Measurements from ENCODE around the gene PNISR. TPM values are rescaled to one million over a fixed set of nuclear protein-coding genes. Genes with fewer than 3 reads are reported as not detected.

Gene PNISR
- polyA plus RNA-seq, 5 donors: 212 to 440 (median 386) TPM

DNA sequence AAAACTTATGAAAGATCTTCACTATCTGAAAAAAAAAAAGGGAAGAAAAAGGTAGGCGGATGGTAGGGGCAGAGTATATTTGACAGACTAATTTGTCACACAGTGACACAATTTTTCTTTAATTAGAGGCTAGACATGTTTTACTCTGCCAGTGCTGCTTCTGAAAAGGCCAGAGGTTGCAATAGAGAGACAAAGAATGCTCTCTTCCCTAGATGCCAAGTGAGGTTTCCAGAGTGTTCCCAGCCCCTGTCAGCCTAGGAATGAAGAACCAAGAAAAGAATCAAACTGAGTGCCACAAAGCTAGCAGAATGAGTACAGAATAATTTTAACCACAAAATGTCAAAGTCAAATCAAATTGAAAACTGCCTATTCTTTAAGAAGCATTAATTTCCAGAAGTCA lies 13.0 kb downstream of the PNISR start:
- no peak for DNase-seq

DNA sequence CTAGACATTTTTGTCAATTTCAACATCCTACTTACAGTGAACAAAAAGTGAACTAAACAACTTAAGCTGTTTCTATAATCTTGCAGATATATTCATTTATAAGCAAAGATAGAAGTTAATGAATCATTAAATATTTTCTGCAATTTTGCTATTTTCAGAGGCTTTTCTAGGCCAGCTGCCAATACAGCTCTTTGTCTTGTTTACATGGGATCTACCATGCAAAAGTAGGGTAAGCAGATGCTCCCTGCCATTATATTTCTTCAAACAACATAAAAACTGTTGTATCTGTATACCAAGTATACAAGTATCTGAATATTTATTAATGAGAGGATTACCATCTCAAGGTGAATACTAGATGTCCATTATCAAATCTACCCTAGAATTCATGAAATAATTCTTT lies 15.4 kb downstream of the PNISR start:
- no peak for DNase-seq

DNA sequence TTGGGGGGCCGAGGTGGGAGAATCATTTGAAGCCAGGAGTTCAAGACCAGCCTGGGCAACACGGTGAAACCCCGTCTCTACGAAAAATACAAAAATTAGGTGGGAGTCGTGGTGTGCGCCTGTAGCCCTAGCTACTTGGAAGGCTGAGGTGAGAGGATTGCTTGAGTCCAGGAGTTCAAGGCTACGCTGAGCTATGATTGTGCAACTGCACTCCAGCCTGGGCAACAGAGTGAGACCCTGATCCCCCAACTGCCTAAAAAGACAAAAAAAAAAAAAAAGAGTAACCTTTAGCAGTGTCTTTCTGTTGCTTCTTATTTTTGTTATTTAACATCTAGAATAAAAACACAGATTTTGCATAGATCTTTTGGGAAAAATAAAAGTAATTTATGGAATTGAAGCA lies 18.0 kb downstream of the PNISR start:
- no peak for DNase-seq

DNA sequence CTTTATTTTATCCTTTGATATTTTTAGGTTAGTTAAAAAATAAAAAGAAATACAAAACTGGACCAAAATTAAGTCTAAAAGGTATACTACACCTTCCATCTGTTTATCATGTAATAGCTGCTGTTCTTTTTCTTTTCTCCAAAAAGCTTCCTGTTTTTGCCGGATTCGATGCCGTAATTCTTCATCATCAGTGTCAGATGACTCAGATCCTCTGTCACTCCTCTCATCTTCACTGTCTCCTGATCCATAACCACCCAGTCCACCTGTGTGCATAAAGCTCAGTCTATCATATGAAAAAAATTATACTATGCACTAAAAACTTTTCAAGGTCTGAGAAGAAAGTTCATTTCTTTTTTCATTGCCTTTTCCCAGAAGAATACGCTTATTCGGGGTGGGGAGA lies 22.7 kb downstream of the PNISR start:
- DNase-seq: no peak

DNA sequence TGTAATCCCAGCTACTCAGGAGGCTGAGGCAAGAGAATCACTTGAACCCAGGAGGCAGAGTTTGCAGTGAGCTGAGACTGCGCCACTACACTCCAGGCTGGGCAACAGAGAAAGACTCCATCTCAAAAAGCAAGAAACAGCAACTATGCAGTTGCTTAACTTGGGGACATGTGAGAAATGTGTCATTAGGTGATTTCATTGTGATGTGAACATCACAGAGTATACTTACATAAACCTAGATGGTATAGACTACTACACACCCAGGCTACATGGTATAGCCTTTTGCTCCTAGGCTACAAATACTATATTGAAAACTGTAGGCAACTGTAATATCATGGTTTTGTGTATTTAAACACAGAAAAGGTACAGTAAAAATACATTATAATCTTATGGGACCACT lies 27.8 kb downstream of the PNISR start:
- DNase-seq: no peak

DNA sequence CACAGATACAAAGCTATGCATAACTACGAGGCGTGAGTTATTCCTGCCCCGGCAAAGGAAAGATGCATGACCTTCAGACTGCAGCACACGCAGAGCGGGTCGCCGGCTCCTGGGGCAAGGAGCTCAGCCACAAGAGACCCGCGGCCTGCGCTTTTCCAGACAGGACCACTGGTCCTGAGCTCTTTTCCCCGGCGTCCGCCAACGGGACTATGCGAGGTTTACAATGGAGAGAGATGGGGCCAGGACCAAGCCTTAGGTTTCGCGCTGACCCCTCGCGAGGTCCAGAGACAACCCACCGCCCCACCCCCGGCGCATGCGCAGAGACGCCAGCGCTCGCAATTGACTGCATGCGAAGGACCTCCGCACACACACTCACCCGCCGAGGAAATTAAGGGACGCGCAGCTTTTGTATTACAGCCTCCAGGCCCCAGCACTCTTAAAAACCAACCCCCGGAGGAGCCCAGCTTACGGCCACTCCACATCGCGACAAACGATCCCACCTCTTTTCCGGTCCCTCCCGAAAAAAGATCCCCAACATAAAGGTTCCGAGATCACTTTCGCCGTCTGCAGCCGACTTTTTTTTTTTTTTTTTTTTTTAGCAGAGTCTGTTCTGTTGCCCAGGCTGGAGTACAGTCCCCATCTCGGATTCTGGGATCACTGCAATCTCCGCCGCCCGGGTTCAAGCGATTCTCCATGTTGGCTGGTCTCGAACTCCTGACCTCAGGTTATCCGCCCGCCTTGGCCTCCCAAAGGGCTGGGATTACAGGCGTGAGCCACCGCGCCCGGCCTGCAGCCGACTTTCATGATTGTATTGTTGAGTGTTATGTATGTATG lies 31.2 kb downstream of the PNISR start, which contains the start of gene COQ3:
COQ3 (minus strand) TSS at position 498 of the 834 bp plus-strand sequence; CDS start at position 482, 16 bp downstream.
- peak; percentile 83 to 87 for DNase-seq

DNA sequence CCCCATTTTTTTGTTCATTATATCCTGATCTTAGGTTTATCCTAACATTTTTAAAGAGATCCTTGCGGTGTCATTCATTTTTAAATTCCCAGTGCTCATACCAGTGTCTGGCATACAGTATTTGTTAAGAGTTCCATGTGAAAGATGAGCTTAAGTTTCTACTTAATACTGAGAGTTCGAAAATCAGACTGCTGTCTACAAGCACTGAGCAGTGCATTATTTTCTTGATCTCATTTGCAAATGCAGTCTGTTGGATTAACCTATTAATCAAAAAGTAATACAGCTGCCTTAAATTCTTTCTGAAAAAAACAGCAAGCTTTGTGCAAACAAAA lies 31.8 kb downstream of the PNISR start:
- DNase-seq: no peak

DNA sequence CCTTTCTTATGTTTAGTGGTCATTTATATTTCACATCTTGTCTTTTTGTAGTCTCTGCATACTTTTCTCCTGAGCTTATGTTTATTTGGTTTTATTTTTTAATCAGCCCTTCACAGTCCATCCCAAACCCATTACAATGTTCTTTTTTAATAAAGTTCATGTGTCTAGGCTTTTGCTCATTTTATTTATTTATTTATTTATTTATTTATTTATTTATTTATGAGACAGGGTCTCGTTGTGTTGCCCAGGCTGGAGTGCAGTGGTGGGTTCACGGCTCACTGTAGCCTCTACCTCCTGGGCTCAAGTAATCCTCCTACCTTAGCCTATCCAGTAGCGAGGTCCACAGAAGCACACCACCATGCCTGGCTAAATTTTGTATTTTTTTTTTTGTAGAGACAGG lies 34.2 kb downstream of the PNISR start:
- no peak for DNase-seq

DNA sequence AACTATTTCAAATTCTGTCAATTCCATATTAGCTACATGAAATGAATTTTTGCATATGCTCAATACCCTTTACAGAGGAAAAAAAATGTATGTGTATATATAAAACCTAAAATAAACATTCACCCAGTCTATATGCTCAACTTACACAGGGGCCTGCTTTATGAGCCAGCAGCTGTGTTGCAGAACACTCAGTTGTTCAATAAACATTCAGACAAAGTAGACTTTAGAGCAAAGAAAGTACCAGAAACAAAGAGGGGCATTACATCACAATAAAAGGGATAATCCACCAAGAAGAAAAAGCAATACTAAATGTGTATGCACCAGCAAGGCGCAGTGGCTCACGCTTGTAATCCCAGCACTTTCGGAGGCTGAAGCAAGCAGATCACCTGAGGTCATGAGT lies 40.6 kb downstream of the PNISR start:
- no peak for DNase-seq

DNA sequence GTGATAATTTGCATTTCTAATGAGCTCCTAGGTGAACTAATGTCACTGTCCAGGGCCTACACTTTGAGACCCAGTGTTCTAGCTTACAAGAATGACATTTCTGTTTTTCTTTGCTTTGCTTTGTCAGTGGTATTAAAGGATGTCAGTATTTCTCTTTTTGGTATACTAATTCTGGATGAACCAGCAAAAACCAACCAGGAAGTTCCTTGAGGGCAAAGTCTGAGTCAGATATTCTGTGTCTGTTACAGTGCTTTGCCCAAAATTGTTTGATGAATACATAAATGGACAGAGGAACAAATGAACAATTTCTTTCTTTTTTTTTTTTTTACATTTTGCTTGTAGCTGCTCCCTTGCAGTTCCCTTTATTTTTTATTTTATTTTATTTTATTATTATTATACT lies 46.5 kb downstream of the PNISR start:
- DNase-seq: no peak

DNA sequence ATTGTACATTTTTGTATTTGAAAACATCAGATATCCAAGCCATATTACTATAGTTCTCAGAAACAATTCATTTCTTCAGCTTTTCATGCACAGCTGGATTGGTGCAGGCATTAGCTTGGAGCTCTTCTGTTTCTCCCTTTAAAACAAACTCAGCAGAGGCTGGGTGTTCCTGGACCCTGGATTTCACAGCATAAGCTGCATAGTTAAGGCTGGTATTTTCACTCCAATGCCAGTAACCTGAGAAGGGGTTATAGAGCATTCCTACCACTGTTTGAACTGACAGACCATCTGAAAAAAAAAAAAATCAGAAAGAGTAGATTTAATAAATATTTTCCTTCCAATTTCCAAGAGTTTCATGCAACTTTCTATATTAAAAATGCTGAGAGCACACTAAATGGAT lies 55.6 kb downstream of the PNISR start:
- DNase-seq: no peak

DNA sequence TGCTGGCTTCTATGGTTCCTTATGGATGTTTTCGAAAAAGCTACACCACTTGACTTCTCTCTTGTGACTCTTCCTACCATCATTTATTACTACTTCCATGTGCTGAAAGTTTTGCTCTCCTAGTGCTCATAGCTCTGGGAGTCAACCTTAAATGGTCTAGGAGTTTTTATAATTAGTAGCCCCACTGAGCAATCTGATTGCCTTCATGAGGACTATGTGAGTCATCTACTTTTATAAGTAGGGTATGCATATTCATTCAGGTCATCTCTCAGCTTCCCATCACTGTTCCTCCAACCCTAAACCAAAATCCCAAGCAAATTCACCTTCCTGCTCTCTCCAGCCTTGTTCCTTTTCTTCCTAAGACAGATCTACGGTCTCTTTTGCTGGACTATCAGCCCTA lies 58.3 kb downstream of the PNISR start:
- DNase-seq: no peak

DNA sequence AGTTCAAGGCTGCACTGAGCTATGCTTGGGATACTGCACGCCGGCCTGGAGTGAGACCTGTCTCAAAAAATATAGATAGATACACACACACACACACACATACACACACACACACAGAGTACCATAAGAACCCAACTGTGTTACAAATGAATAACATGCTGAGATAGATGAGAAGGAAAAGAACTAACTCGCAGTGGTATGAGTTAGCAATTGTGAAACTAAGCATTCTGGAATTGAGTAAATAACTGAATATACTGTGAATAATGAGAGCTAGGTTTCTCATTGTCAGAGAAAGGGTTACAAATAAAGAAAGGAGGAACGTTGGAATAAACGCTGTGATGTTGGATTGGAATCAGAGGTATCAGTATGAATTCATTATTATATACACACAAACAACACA lies 61.1 kb downstream of the PNISR start:
- no peak for DNase-seq

DNA sequence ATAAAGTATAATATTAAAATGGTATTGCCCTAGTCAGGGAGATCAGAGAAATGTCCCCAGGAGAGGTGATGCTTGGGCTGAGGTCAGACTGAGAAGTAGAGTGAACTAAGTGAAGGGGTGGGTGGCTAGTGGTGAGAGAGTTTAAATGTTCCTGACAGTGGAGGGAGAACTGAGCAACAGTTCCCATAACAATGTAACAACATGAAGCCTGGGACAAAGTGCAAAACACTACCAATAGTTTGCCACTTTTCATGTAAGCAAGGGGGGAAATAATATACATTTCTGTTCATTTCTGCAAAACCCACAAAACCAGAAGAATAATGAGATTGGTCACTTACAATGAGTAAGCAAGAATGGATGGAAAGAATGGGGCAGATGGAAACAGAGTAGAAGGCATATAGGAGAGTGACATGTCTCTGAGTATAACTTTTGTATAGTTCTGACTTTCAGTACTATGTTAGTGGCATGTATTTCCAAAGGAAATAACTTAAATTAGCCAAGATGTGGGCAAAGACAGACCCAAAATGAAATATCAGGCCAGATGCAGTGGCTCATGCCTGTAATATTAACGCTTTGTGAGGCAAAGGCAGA lies 62.3 kb downstream of the PNISR start:
- DNase-seq: no peak

DNA sequence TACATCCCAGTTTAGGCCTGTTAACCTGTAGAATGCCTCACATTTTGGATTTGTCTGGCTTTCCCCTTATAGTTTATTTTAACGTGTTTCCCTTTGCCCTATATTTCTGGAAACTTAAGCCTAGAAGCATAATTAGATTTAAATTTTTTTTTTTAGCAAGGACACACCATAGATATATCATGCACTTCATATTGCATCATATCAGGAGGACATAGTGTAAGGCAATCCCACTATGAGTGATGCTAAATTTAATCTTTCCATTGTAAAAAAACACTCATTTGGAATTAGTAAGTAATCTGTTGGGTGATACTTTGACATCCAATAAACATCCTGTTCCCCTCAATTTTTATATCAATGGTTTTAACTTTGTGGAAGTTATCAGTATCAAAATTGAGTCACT lies 65.3 kb downstream of the PNISR start:
- DNase-seq: no peak

DNA sequence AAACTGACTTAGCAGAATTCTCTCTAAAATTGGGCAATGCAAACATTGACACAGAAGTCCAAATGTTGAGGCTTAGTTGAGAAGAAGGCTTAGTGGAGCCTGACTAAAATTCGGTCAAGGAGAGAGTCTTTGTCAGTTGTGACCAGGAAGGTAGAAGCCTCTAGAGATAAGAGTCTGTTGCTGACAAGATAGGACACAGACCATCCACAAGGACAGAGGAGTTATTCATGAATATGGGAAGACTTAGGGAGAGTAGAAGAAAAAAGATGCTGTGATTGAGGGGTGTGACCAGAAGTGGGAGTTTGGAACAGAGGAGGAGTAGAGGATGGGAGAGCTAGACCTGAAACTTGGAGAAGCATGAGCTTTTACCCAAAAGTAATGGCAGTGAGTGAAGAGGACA lies 68.5 kb downstream of the PNISR start:
- no peak for DNase-seq

DNA sequence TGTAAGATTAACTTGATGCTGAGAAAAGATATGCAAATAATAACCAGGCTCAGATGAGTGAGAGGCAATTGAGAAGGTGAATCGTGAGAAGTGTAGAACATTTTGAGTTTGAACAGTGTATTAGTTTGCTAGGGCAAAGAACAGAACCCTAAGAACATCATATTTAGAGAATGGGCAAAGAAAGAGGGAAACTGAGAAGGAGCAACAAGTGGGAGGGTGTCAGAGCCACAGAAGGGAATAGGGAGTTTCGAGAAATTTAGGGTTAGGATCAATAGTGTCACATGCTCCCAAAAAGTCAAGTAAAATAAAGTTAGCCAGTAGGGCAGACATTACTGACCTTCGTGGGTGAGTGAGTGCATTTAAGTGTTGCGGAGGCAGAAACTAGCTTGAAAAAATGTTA lies 70.1 kb downstream of the PNISR start:
- DNase-seq: no peak

DNA sequence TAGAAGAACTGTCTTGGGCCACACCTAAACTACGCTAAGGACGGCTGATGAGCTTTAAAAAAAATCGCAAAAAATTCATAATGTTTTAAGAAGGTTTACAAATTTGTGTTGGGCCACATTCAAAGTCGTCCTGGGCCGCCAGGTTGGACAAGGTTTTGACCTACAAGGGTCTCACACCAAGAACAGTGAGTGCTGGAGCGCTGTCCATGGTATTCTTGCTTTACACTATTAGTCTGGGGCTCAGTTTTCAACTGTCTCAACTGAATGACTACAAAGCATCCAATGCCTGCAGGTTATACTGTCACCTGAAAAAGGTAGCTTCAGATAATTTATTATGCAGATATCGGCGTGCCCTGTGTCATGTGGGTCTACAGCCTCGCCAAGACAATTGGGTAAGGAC lies 72.0 kb downstream of the PNISR start:
- no peak for DNase-seq

DNA sequence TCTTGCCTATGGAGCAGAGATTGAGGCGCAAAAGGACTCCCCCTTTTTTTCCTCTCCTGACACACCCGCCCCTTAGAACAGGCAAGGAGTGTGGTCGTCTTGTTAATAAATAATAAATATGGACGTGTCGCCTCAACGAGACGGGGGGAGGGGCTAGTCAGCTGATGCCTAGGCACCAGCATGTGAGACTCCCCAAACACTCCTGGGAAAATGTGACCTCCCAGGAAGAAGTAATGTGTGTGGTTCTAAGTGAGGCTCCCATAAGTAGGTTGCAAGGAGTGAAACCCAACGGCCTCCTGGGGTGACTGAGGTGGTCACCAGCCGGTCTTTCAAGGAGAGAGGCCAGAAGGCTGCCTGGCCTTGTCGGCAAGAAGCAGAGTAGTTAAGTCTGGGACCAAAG lies 74.5 kb downstream of the PNISR start:
- no peak for DNase-seq

DNA sequence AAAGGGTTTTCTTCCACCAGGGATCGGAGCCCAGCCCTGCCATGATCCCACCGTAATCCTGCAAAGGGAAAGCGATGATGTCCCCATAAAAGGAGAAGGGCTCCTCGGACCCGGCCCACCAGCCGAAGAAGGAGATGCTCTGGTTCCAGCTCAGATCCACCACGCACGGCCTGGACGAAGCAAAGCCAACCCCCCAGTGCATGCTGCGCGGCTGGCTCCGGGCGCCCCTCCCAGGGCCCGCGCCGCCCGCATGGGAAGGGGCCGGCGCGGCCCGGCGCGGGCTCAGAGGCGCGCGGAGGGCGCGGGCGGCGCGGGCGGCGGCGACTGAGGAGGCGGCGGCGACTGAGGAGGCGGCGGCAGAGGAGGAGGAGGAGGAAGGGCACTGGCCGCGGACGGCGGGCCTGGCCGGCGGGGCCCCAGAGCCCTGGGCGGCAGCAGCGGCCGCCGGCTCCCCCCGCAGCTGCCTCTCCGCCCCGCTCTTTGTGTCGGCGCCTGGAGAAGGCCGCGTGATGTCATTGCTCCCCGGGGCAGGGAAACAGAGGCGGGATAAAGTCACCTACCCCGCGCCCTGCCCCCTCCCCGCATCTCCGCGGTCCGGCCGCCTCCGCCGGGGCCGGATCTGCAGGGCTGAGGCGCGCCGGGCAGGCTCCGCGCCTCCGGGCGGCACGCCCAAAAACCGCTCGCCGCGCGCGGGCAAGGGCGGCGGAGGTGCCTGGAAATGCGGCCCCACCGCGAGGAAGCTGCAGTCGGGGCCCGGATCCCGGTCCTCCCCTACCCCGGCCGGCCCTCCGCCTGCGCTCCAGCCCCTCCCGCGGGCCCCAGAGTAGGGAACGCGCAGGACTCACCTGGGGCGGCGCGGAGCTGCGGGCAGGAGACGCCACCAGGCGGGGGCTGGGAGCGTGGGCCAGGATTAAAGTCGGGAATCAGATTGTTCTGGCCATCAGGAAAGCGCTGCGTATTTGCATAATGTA lies 75.7 kb downstream of the PNISR start, which contains the start of gene FAXC:
FAXC (minus strand) TSS at position 504 of the 971 bp plus-strand sequence; CDS start at position 202, 302 bp downstream.
- peak in 1 of 2 donors; percentile 32 for DNase-seq

DNA sequence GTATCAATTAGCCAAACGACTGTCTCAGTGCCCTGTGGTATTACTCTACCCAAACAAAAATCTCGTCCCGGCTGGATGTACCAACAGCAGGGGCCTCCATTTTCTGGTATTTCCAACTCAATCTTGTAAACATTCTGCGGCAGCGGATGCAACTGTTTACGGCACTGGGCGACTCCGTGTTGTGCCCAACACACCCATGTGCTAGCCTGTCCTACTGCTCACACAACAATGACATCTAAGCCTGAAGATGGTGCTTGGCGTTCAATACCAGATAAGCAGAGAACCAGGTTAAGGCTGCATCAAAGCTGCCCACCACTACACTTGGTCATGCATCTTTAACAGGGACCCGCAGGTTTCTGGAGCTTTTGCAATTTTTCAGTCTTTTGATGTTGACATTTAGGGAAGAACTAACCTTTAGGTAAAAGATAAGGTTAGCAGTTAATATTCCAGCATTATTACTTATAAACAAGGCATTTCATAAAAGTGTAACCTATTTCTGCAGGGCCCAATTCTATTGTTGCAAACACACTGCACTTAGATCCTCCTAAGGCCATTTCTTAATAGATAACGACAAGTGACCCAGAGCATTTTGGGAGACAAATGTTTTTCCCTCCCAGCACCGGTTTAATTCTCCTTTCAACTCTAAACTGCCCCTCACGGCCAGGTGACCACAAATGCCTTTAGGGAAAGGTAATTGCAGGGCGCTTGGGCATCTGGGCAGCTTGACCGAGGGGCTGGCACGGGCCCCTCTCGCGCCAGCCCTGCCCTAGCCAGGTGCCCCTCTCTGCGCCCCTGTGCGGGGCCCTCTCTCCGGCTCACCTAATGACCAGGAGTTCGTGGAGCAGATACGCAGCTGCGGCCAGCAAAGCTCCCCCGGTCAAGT lies 76.6 kb downstream of the PNISR start:
- DNase-seq: no peak

Data from right lung (tissue), 5 donors.